Measurements from ENCODE around the gene SLC27A2. TPM values are rescaled to one million over a fixed set of nuclear protein-coding genes. Genes with fewer than 3 reads are reported as not detected.

SLC27A2 gene
- total and polyA plus RNA-seq, 2 donors (not counting 1 experiment from before 2014, with no cell fraction given), result 0.39 to 0.49 TPM

DNA sequence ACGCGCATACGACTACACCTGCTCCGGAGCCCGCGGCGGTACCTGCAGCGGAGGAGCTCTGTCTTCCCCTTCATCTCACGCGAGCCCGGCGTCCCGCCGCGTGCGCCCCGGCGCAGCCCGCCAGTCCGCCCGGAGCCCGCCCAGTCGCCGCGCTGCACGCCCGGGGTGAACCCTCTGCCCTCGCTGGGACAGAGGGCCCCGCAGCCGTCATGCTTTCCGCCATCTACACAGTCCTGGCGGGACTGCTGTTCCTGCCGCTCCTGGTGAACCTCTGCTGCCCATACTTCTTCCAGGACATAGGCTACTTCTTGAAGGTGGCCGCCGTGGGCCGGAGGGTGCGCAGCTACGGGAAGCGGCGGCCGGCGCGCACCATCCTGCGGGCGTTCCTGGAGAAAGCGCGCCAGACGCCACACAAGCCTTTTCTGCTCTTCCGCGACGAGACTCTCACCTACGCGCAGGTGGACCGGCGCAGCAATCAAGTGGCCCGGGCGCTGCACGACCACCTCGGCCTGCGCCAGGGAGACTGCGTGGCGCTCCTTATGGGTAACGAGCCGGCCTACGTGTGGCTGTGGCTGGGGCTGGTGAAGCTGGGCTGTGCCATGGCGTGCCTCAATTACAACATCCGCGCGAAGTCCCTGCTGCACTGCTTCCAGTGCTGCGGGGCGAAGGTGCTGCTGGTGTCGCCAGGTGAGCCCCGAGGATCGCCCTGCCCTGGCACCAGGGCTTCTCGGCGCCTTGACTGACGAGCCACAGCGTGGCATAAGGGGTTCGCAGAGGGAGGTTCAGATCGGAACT is 420 bp downstream of the SLC27A2 start:
- Histone ChIP-seq H4K20me1 (ENCODE audit: control insufficient read depth, insufficient read depth, low read length, poor library complexity, severe bottlenecking) (no peaks in the 10 kb centered on the region), H3K9me3 (ENCODE audit: control extremely low read depth in 1 of 3, control insufficient read depth in 2 of 3, insufficient read depth in 1 of 3, low read length in 2 of 3) (no peaks in the 10 kb centered on the region), H3K4me2 (replicated peaks; ENCODE audit: low read depth, low read length, poor library complexity, severe bottlenecking) (peak overlapping the region; percentile 73), H3K4me3 (ENCODE audit: control extremely low read depth in 1 of 5, extremely low read depth in 1 of 5, insufficient read depth in 1 of 5, low read depth in 2 of 5, low read length in 4 of 5) (peak overlapping the region; percentile 35 to 58 (median 49)), H3K27ac (ENCODE audit: low read length in 2 of 2) (no peak overlapping the region), H3K27me3 (replicated peaks in 1 of 4; ENCODE audit: control extremely low read depth in 1 of 4, control insufficient read depth in 3 of 4, insufficient read depth in 4 of 4, low read length in 3 of 4) (peaks cover 0 to 17% (median 5%) of the 10 kb centered on the region in 4 experiments), H3K36me3 (replicated peaks in 1 of 2; ENCODE audit: control extremely low read depth in 1 of 2, control insufficient read depth in 1 of 2, extremely low read depth in 1 of 2, insufficient read depth in 2 of 2, low read length in 1 of 2) (no peaks in the 10 kb centered on the region), H2AFZ (ENCODE audit: insufficient read depth, low read depth, low read length, poor library complexity, severe bottlenecking) (peak overlapping the region; percentile 87), H3K9ac (ENCODE audit: low read length) (peak overlapping the region; percentile 58), H3K4me1 (ENCODE audit: control insufficient read depth in 2 of 2, insufficient read depth in 2 of 2, low read length in 2 of 2) (peaks cover 7 to 11% of the 10 kb centered on the region in 2 donors), H3K79me2 (ENCODE audit: control insufficient read depth, insufficient read depth, low read length) (no peaks in the 10 kb centered on the region)
- peaks cover 14% of the 10 kb centered on the region for H3K4me1 Mint-ChIP-seq
- intact Hi-C loops (cut with micrococcal nuclease), result loop anchor here (2.0 kb wide), 1 partner anchor 132 kb away; no protein-coding TSS in a partner anchor
- CTCF ChIA-PET, result interaction anchor here (1.5 to 1.7 kb wide), 2 partner anchors 37 to 133 kb away, joined by 3 to 8 read pairs; no protein-coding TSS in a partner anchor
- no peaks in the 10 kb centered on the region for H3K9me3 Mint-ChIP-seq (ENCODE audit: insufficient read depth)
- POLR2A ChIA-PET, result interaction anchor here (0.7 kb wide), 1 partner anchor 61 kb away, joined by 4 read pairs; no protein-coding TSS in a partner anchor
- TF ChIP-seq EZH2 (IDR thresholded peaks at IDR 0.05; ENCODE audit: borderline replicate concordance, insufficient read depth, low read depth, low read length, poor library complexity, severe bottlenecking), result no peak
- TF ChIP-seq, protein P1, sequence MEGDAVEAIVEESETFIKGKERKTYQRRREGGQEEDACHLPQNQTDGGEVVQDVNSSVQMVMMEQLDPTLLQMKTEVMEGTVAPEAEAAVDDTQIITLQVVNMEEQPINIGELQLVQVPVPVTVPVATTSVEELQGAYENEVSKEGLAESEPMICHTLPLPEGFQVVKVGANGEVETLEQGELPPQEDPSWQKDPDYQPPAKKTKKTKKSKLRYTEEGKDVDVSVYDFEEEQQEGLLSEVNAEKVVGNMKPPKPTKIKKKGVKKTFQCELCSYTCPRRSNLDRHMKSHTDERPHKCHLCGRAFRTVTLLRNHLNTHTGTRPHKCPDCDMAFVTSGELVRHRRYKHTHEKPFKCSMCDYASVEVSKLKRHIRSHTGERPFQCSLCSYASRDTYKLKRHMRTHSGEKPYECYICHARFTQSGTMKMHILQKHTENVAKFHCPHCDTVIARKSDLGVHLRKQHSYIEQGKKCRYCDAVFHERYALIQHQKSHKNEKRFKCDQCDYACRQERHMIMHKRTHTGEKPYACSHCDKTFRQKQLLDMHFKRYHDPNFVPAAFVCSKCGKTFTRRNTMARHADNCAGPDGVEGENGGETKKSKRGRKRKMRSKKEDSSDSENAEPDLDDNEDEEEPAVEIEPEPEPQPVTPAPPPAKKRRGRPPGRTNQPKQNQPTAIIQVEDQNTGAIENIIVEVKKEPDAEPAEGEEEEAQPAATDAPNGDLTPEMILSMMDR (IDR thresholded peaks at IDR 0.05), result no peak
- no peak for ATAC-seq (ENCODE audit: low read depth)
- peaks cover 32% of the 10 kb centered on the region for H3K27me3 Mint-ChIP-seq
- no peak overlapping the region for H3K27ac Mint-ChIP-seq
- peak; percentile 60 for DNase-seq
- peak overlapping the region; percentile 92 for H3K4me3 Mint-ChIP-seq
- WGBS (ENCODE audit: insufficient coverage), result under 1% methylated on average over 80 of the region's 80 CpGs

Data from B cell (primary cell).